Neural cell (in vitro differentiated cells): ENCODE results near the gene CUX1.

ENCODE experiments used
- EZH2 ChIP-seq: fragments of 200-600, 300-800 bp; shearing (Covaris generic), sonication (generic); IDR thresholded peaks from 2 replicates; pipeline ENCODE4 v1.6.1; 2014; ENCODE audit warnings: antibody characterized with exemption, low read length, borderline replicate concordance, mild to moderate bottlenecking; ENCODE audit not compliant: insufficient read depth, poor library complexity, severe bottlenecking
- POLR2AphosphoS5 ChIP-seq: IDR thresholded peaks from 2 replicates; pipeline ENCODE4 v1.6.1; 2012
- TF ChIP-seq, protein P1 (sequence below): fragments of 450-650 bp; IDR thresholded peaks from 2 replicates; pipeline ENCODE4 v1.5.1; 2014; ENCODE audit warnings: antibody characterized with exemption, mild to moderate bottlenecking, moderate library complexity; ENCODE audit not compliant: poor library complexity, severe bottlenecking

GRCh38 chr7:102236102-102236501, 418.7 kb downstream of the CUX1 start:
- TF ChIP-seq POLR2AphosphoS5 (no peak), EZH2 (no peak)
- TF ChIP-seq, protein P1, sequence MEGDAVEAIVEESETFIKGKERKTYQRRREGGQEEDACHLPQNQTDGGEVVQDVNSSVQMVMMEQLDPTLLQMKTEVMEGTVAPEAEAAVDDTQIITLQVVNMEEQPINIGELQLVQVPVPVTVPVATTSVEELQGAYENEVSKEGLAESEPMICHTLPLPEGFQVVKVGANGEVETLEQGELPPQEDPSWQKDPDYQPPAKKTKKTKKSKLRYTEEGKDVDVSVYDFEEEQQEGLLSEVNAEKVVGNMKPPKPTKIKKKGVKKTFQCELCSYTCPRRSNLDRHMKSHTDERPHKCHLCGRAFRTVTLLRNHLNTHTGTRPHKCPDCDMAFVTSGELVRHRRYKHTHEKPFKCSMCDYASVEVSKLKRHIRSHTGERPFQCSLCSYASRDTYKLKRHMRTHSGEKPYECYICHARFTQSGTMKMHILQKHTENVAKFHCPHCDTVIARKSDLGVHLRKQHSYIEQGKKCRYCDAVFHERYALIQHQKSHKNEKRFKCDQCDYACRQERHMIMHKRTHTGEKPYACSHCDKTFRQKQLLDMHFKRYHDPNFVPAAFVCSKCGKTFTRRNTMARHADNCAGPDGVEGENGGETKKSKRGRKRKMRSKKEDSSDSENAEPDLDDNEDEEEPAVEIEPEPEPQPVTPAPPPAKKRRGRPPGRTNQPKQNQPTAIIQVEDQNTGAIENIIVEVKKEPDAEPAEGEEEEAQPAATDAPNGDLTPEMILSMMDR: no peak
